ENCODE data around the gene ERO1A.

Gene ERO1A

DNA sequence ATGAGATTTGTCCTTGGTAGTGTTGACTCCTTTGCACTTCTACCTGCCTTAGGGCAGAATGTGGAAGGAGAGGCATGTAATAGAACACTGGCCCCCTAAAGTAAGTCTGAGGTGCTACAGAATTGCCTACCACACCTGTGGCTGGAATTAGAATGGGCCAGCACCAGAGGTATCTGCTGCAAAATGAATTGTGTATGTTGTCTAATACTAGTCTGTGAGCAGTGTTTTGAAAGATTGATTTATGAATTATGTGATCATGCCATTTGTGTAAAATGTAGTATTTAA is 28.9 kb upstream of the ERO1A start:
- no peak for TF ChIP-seq SIN3A (IDR thresholded peaks at IDR 0.05; ENCODE audit: borderline replicate concordance, insufficient read depth, low read length)
- TF ChIP-seq, protein P1, sequence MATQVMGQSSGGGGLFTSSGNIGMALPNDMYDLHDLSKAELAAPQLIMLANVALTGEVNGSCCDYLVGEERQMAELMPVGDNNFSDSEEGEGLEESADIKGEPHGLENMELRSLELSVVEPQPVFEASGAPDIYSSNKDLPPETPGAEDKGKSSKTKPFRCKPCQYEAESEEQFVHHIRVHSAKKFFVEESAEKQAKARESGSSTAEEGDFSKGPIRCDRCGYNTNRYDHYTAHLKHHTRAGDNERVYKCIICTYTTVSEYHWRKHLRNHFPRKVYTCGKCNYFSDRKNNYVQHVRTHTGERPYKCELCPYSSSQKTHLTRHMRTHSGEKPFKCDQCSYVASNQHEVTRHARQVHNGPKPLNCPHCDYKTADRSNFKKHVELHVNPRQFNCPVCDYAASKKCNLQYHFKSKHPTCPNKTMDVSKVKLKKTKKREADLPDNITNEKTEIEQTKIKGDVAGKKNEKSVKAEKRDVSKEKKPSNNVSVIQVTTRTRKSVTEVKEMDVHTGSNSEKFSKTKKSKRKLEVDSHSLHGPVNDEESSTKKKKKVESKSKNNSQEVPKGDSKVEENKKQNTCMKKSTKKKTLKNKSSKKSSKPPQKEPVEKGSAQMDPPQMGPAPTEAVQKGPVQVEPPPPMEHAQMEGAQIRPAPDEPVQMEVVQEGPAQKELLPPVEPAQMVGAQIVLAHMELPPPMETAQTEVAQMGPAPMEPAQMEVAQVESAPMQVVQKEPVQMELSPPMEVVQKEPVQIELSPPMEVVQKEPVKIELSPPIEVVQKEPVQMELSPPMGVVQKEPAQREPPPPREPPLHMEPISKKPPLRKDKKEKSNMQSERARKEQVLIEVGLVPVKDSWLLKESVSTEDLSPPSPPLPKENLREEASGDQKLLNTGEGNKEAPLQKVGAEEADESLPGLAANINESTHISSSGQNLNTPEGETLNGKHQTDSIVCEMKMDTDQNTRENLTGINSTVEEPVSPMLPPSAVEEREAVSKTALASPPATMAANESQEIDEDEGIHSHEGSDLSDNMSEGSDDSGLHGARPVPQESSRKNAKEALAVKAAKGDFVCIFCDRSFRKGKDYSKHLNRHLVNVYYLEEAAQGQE (IDR thresholded peaks at IDR 0.05; ENCODE audit: insufficient read depth in 1 of 2, low read depth in 2 of 2, low read length in 2 of 2), result no peak
- no peak for TF ChIP-seq TAF1 (IDR thresholded peaks at IDR 0.05; ENCODE audit: borderline replicate concordance, insufficient read depth, low read length)
- no peak for TF ChIP-seq FOXP2 (optimal IDR thresholded peaks at IDR 0.05; ENCODE audit: borderline replicate concordance, extremely low read depth, extremely low read length, insufficient read depth)
- TF ChIP-seq POLR2AphosphoS5 (IDR thresholded peaks at IDR 0.05; ENCODE audit: low read depth, low read length), result no peak

DNA sequence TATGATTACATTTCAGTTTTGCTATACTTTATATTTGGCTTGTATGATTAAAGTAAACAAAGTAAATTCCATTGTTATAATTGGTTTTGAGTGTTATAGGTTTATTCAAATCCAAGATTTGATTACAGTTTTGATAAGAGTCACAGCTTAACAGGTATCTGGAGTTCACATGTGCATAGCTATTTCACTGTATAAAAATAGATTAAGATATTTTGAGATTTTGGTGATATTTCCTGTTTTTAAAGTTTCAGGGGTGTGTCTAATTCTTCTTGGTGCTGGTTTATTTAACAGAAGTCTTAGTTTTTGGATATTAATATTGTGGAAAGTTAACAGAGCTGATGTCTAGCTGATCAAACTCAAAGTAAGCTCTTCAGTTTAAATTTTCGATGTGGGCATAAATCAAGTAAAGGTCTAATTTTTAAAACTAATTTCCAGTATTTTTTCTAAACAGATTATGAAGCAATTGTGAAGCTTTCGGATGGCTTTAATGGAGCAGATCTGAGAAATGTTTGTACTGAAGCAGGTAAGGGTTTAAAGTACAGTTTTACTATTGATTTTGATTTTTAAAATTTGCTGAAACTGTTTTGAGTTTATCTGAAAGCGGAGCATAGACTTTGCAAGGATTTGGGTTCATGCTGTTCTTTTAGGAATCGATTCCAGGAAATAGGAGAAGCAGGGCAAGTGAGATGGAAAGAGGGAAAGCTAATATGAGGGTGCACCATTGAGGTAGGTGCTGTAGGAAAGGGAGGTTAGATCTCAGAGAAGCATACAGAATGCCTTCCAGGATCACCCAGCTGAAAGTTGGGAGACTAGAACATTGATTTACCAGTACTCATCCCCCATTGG is 28.4 kb upstream of the ERO1A start:
- TF ChIP-seq, protein P1 (IDR thresholded peaks at IDR 0.05; ENCODE audit: insufficient read depth in 1 of 2, low read depth in 2 of 2, low read length in 2 of 2), result no peak
- TF ChIP-seq TAF1 (IDR thresholded peaks at IDR 0.05; ENCODE audit: borderline replicate concordance, insufficient read depth, low read length) (no peak), SIN3A (IDR thresholded peaks at IDR 0.05; ENCODE audit: borderline replicate concordance, insufficient read depth, low read length) (no peak), POLR2AphosphoS5 (IDR thresholded peaks at IDR 0.05; ENCODE audit: low read depth, low read length) (no peak), FOXP2 (optimal IDR thresholded peaks at IDR 0.05; ENCODE audit: borderline replicate concordance, extremely low read depth, extremely low read length, insufficient read depth) (no peak)

DNA sequence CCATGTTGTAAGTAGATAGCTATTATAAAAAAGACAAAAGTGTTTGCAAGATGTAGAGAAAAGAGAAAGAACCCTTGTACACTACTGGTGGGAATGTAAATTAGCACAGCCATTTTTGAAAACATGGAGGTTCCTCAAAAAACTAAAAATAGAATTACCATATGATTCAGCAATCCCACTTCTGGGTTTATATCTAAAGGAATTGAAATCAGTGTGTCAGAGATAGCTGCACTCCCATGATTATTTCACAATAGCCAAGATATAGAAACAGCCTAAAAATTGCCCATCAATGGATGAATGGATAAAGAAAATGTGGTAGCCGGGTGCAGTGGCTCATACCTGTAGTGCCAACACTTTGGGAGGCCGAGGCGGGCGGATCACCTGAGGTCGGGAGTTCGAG is 20.8 kb upstream of the ERO1A start:
- TF ChIP-seq FOXP2 (optimal IDR thresholded peaks at IDR 0.05; ENCODE audit: borderline replicate concordance, extremely low read depth, extremely low read length, insufficient read depth) (no peak), POLR2AphosphoS5 (IDR thresholded peaks at IDR 0.05; ENCODE audit: low read depth, low read length) (no peak), TAF1 (IDR thresholded peaks at IDR 0.05; ENCODE audit: borderline replicate concordance, insufficient read depth, low read length) (no peak)

DNA sequence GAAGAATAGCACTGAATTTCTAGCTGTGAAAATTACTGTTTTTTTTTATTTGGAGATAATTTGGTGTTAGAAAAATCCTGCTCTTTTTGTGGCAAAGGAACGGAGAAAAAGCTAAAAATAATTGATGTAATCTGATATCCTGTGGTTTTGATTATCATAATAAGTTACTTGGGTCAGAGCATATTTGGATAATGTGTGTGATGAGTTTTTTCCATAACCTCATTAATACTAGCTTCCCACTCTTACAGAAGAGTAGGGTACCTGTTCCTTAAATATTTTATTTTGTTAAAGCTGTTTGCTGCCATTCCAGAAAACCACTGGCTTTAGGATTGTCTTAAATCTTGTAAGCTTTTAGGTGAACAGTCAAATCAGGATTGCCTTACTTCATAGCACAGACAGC is 16.3 kb upstream of the ERO1A start:
- TF ChIP-seq SIN3A (IDR thresholded peaks at IDR 0.05; ENCODE audit: borderline replicate concordance, insufficient read depth, low read length) (no peak), POLR2AphosphoS5 (IDR thresholded peaks at IDR 0.05; ENCODE audit: low read depth, low read length) (no peak), FOXP2 (optimal IDR thresholded peaks at IDR 0.05; ENCODE audit: borderline replicate concordance, extremely low read depth, extremely low read length, insufficient read depth) (no peak), TAF1 (IDR thresholded peaks at IDR 0.05; ENCODE audit: borderline replicate concordance, insufficient read depth, low read length) (no peak)
- TF ChIP-seq, protein P1 (IDR thresholded peaks at IDR 0.05; ENCODE audit: insufficient read depth in 1 of 2, low read depth in 2 of 2, low read length in 2 of 2), result no peak

DNA sequence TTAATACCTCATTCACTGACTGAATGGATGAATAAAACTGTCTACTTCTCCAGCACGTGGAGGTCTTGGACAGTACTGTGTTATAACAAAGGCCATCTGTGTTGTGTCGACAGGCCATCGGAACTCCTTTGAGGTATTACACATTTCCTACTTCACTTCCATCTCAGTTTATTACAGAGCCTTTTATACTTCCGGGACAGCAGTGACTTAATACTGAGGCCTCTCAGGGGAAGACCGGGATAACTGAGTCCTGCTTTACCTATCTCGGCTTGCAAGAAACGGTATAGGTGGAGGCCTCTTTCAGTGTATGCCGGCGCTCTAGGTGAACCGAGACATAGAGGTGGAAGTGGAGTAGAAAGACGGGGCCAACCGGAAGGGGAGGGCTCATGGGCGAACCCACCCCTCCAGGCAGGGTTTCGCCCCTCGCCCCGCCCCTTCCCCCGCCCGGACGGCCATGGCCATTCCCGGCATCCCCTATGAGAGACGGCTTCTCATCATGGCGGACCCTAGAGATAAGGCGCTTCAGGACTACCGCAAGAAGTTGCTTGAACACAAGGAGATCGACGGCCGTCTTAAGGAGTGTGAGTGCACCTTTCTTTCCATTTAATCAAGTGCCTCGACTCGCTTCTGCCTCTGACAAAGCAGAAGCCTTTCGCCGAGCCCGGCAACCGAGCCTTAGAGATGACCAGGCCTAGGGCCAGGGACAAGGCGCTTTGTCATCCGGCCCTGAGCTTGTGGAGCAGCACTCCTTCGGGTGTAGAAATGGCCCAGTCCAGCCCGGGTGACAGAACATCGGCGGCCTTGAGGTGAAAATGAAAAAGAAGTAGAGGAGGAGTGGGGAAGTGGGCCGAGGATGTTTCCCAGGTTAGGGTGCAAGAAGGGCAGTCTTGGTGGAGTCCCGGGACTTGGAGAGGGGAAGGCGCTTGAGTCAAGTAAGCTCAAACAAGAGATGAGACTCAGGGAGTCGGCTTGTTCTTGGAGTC is 11.7 kb upstream of the ERO1A start, which contains the start of gene PSMC6:
Gene PSMC6, plus strand, starts transcription at position 477 of the 983 bp plus-strand sequence. Its CDS starts 20 bp downstream, at position 497.
- TF ChIP-seq POLR2AphosphoS5 (IDR thresholded peaks at IDR 0.05; ENCODE audit: low read depth, low read length) (peak; percentile 84), TAF1 (IDR thresholded peaks at IDR 0.05; ENCODE audit: borderline replicate concordance, insufficient read depth, low read length) (no peak)
